K562 (cell line): ENCODE measurements around the gene APOC4.

Experiments used
- KDM1A ChIP-seq, 2 experiments: fragments of 450-650 bp; IDR thresholded peaks; 2 replicates each; pipeline ENCODE4 v1.6.1; 2016; ENCODE audit warnings: mild to moderate bottlenecking in 2 of 2
- NFYB ChIP-seq: IDR thresholded peaks from 2 replicates; pipeline ENCODE4 v1.6.1; 2011; ENCODE audit warnings: mild to moderate bottlenecking, moderate library complexity; ENCODE audit not compliant: insufficient read length; ENCODE audit errors: extremely low read depth
- TEAD4 ChIP-seq, 2 experiments: sonication (generic) in 1 of 2; formaldehyde crosslinking in 1 of 2; IDR thresholded peaks; 2 replicates each; pipeline versions ENCODE4 v1.6.1 to v1.8.0; 2012 to 2022; ENCODE audit warnings: borderline replicate concordance in 1 of 2, inconsistent platforms in 1 of 2, low read length in 1 of 2, mild to moderate bottlenecking in 1 of 2, missing genetic modification reagents in 1 of 2

- TF ChIP-seq KDM1A (IDR thresholded peaks at IDR 0.05) (no peak), TEAD4 (IDR thresholded peaks at IDR 0.05; ENCODE audit: low read length) (no peak), TEAD4 (CRISPR knock-in tag; IDR thresholded peaks at IDR 0.05; ENCODE audit: borderline replicate concordance) (no peak), NFYB (no peak)
These were observed 32.8 kb downstream of the APOC4 start for GRCh38 chr19:44974857-44975256.
